ENCODE results near the gene BCDIN3D.

DNA sequence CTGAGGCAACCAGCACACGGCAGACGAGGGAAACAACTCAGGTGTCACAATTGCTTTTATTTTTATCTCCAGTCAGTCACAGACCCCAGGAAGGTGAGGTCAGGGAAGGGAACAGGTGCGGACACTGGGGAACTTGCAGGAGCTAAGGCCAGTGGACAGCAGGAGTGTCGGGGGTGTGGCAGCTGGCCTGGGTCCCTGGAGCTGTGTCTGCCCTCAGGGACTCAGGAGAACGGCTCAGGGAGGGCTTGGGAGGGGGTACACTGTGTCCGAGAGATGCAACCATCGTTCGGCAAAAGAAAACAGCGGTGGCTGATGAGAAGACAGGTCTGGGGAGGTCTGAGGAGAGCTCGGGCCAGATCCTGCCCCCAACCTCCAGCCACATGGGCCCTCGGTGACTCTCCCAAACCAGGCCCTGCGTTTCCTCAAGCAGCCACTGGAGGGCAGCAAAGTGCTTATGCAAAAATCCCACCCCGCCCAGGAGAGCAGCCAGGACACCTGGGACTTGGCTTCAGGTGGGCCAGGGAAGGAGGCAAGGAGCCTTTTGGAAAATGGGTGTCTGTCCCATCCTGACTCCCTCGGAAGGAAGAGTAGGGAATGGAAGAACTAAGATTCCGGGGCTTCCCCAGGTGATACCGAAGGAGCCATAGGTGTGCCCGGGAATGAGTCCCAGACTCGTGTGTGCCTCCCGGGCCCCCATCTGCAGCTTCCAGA is 24.1 kb upstream of the BCDIN3D start:
- TF ChIP-seq POLR2AphosphoS5 (IDR thresholded peaks at IDR 0.05) = peak in 1 of 3 donors; percentile 34
- TF ChIP-seq, protein P1, sequence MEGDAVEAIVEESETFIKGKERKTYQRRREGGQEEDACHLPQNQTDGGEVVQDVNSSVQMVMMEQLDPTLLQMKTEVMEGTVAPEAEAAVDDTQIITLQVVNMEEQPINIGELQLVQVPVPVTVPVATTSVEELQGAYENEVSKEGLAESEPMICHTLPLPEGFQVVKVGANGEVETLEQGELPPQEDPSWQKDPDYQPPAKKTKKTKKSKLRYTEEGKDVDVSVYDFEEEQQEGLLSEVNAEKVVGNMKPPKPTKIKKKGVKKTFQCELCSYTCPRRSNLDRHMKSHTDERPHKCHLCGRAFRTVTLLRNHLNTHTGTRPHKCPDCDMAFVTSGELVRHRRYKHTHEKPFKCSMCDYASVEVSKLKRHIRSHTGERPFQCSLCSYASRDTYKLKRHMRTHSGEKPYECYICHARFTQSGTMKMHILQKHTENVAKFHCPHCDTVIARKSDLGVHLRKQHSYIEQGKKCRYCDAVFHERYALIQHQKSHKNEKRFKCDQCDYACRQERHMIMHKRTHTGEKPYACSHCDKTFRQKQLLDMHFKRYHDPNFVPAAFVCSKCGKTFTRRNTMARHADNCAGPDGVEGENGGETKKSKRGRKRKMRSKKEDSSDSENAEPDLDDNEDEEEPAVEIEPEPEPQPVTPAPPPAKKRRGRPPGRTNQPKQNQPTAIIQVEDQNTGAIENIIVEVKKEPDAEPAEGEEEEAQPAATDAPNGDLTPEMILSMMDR (IDR thresholded peaks at IDR 0.05) = peak in 6 of 7 experiments; percentile 50 to 99 (median 98)
